Kidney (tissue), 14 donors: ENCODE data around the gene LEKR1. TPM values are rescaled to one million over a fixed set of nuclear protein-coding genes. Genes with fewer than 3 reads are reported as not detected.
A peak's percentile ranks its signal among the peaks of the same experiment; 100 is the strongest.

Experiments
- DNase-seq, 5 donors: peaks; one replicate each; pipeline ENCODE4 v3.0.0-alpha.2; 2013 to 2020
- FAIRE-seq: peaks from 2 replicates; lab custom pipeline; 2012; peaks lifted over from hg19 to GRCh38; lab: Jason Lieb, UNC
- H3K27ac ChIP-seq, 2 donors: one replicate each; pipeline ENCODE4 v1.7.0; 2013; ENCODE audit warnings: low read depth in 2 of 2, low read length in 2 of 2, inconsistent platforms in 1 of 2
- H3K27me3 ChIP-seq: one replicate; pipeline ENCODE4 v1.7.1; 2013; ENCODE audit warnings: low read length, inconsistent platforms; ENCODE audit not compliant: control insufficient read depth, insufficient read depth
- H3K36me3 ChIP-seq, 3 donors: one replicate each; pipeline versions ENCODE4 v1.7.0 to v1.7.1; 2013; ENCODE audit warnings: low read length in 3 of 3, control low read depth in 1 of 3, inconsistent platforms in 1 of 3; ENCODE audit not compliant: insufficient read depth in 3 of 3, control insufficient read depth in 2 of 3
- H3K4me1 ChIP-seq, 3 donors: one replicate each; pipeline versions ENCODE4 v1.7.0 to v1.7.1; 2013; ENCODE audit warnings: low read length in 3 of 3, inconsistent platforms in 1 of 3, low read depth in 1 of 3; ENCODE audit not compliant: control insufficient read depth in 2 of 3, insufficient read depth in 2 of 3
- H3K4me3 ChIP-seq, 3 donors: one replicate each; pipeline versions ENCODE4 v1.7.0 to v1.8.1; 2013; ENCODE audit warnings: low read length in 3 of 3, control low read depth in 1 of 3, inconsistent platforms in 1 of 3
- H3K9ac ChIP-seq, 3 donors: one replicate each; pipeline versions ENCODE4 v1.7.0 to v1.7.1; 2013; ENCODE audit warnings: low read length in 3 of 3, control low read depth in 1 of 3, inconsistent platforms in 1 of 3
- H3K9me3 ChIP-seq, 3 donors: one replicate each; pipeline versions ENCODE4 v1.7.0 to v1.7.1; 2013; ENCODE audit warnings: low read length in 3 of 3, control low read depth in 1 of 3, inconsistent platforms in 1 of 3; ENCODE audit not compliant: control insufficient read depth in 2 of 3, insufficient read depth in 1 of 3
- CTCF ChIP-seq: IDR thresholded peaks from 3 replicates; pipeline ENCODE4 v1.5.1; 2012; ENCODE audit warnings: mild to moderate bottlenecking, moderate library complexity, borderline replicate concordance; ENCODE audit not compliant: insufficient read depth; ENCODE audit errors: extremely low read depth
- intact Hi-C: fragments of 100-400 bp; cut with DNase I; formaldehyde crosslinking; loops from one replicate; pipeline ENCODE4 v1.11.1; 2022
- polyA plus RNA-seq: library from polyadenylated mRNA; stranded (reverse); fragments of 350-450 nt; fragmentation: Illumina TruSeq; extraction: RNeasy Lipid Tissue Mini Kit (QIAGEN cat#74804); gene quantifications from one replicate; pipeline ENCODE4 v1.2.3, GENCODE V29; 2014; ENCODE audit warnings: low read depth, low replicate concordance; ENCODE audit not compliant: insufficient read depth
- total RNA-seq: library from RNA; stranded (reverse); fragmentation: NEBNext Ultra II Directional; extraction: Animal tissue kit (Norgen Biotek cat#: 25700); gene quantifications from one replicate; pipeline ENCODE4 v1.2.1, GENCODE V29; 2021
- donor health status: control.
- donor health status: control.
- donor health status: control.
- donor health status: control.
- donor health status: control.
- donor health status: DM: yes; HTN: yes; CAD: no.
- donor health status: Normal renal cell carcinoma (clear cell type).

LEKR1 gene
- total and polyA plus RNA-seq, 2 donors from 2014 or later, result 1.6 to 1.8 TPM

- Histone ChIP-seq H3K4me3 (peak overlapping the region; percentile 31 to 69 (median 65)), H3K4me1 (peaks cover 12 to 20% (median 19%) of the 10 kb centered on the region in 3 donors), H3K27me3 (no peaks in the 10 kb centered on the region), H3K9me3 (no peaks in the 10 kb centered on the region), H3K36me3 (no peaks in the 10 kb centered on the region), H3K9ac (peak overlapping the region; percentile 31 to 93 (median 82)), H3K27ac (peak overlapping the region; percentile 100)
- intact Hi-C loops, result loop anchor here (10.0 kb wide), 1 partner anchor 46 kb away; no protein-coding TSS in a partner anchor
- DNase-seq (peak; percentile 97 to 99 (median 98)), FAIRE-seq (no peak)
- peak; percentile 6 for TF ChIP-seq CTCF
These were observed 262.7 kb downstream of the LEKR1 start for GRCh38 chr3:157088601-157089454.

GRCh38 chr3:157089455-157090221 is 263.5 kb downstream of the LEKR1 start:
- peak overlapping the region; percentile 15 to 93 (median 50) for H3K9ac ChIP-seq
- peaks cover 12 to 20% (median 19%) of the 10 kb centered on the region in 3 donors for H3K4me1 ChIP-seq
- H3K27me3 ChIP-seq, result no peaks in the 10 kb centered on the region
- intact Hi-C loops, result loop anchor here (10.0 kb wide), 1 partner anchor 45 kb away; no protein-coding TSS in a partner anchor
- FAIRE-seq, result no peak
- DNase-seq, result peak in 1 of 5 donors; percentile 50
- H3K4me3 ChIP-seq, result peak overlapping the region; percentile 31 to 69 (median 63)
- TF ChIP-seq CTCF, result no peak
- H3K9me3 ChIP-seq, result no peaks in the 10 kb centered on the region
- H3K36me3 ChIP-seq, result no peaks in the 10 kb centered on the region
- H3K27ac ChIP-seq, result peak overlapping the region; percentile 100

GRCh38 chr3:157091083-157091833 is 265.1 kb downstream of the LEKR1 start:
- H3K36me3 ChIP-seq, result no peaks in the 10 kb centered on the region
- H3K9ac ChIP-seq, result no peak overlapping the region
- no peak for FAIRE-seq
- H3K4me3 ChIP-seq, result no peak overlapping the region
- TF ChIP-seq CTCF, result no peak
- H3K4me1 ChIP-seq, result peaks cover 12 to 20% (median 19%) of the 10 kb centered on the region in 3 donors
- no peak overlapping the region for H3K27ac ChIP-seq
- DNase-seq, result peak in 1 of 5 donors; percentile 54
- intact Hi-C loops, result no loop called here
- no peaks in the 10 kb centered on the region for H3K27me3 ChIP-seq
- H3K9me3 ChIP-seq, result no peaks in the 10 kb centered on the region
